Non-pigmented ciliary epithelial cell (primary cell): ENCODE measurements around the gene INSL4.

ENCODE experiments used
- DNase-seq: peaks from one replicate; pipeline ENCODE4 v3.0.0-alpha.2; 2010; ENCODE audit warnings: low read depth

The INSL4 gene

GRCh38 chr9:5231212-5231611 lies at the start of gene INSL4:
INSL4 (plus strand) TSS chr9:5231419; CDS start chr9:5231524, 105 bp downstream.
- peak; percentile 8 for DNase-seq

DNA sequence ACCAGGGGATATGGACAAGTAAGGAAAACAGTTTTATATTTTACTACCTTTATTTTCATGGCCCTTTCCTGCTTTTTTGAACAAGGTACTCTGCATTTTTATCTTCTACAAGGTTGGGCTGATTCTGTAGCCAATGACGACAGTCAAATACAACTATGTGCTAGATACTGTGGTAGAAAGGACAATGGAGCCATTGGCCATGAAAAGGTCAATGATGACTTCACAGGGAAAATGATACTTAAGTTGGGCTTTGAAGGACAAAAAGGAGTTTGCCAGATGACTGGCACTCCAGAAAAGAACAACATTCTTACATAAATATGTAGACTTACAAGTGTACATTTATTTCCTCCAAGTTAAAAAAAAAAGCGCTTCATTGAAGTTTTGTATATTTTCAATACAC lies 46.4 kb upstream of the INSL4 start:
- DNase-seq: no peak

- DNase-seq: no peak
Observed at GRCh38 chr9:5185220-5185840, 45.9 kb upstream of the INSL4 start, which contains the start of gene INSL6. INSL6 (minus strand) TSS chr9:5185639; CDS start chr9:5185602, 37 bp downstream.

- peak; percentile 35 for DNase-seq
Observed at GRCh38 chr9:5186416-5187169, 44.6 kb upstream of the INSL4 start.

- DNase-seq: no peak
Observed at GRCh38 chr9:5188060-5188984, 42.9 kb upstream of the INSL4 start.

- DNase-seq: no peak
Observed at GRCh38 chr9:5191985-5192384, 39.2 kb upstream of the INSL4 start.

- no peak for DNase-seq
Observed at GRCh38 chr9:5193345-5193744, 37.9 kb upstream of the INSL4 start.

DNA sequence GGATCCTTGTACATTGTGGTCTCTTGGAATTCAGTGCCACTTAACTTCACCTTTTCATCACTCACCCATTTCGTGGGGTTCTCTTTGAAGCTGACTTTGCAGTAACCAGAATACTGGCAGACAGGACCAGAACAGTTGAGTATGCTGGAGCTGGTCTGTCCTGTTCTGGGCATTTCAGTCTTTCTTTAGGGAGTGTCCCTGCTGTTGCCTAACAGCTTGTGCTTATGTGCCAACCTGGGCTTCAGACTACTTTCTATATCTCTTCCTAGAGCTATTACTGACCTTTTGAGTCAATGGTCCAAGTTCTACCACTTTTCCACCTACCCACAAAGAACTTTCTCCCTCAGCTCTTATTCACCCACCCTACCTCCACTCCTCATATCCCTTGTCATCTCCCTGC lies 35.8 kb upstream of the INSL4 start:
- no peak for DNase-seq

DNA sequence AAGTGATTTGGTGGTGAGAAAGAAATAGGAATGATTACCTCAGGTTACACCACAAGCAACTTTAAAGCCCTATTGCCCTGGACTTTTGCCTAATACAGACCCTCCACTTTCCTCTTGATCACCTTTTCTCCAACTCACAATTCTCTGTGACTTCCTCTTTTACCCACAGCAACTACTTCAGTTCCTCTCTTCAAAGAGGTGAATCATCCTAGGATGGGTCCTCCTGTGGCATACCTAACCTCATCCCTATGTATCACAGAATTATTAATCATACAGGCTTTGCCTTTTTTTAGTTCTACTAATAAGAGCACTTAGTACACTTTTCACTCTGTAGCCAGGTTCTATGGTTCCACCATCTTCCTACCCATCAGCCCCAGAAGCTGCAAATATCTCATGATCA lies 26.1 kb upstream of the INSL4 start:
- DNase-seq: no peak

DNA sequence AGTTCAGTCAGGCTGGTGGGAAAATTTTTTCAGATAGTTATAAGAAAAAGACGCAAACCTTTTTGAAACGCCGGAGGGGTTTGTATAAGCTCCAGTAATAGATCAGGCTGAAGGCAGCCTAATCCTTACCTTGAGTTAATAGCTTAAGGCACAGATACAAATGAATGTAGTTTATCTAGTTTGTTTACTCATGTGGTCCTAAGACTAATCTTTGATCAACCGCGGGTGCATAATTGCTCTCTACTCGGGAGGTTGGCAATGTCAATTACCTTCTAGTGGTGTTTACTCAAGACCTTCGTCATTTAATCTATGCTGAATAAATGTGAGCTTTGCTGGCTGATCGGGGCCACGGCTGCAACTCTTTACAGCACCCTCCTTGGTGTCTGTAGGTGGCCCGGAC lies 665 bp upstream of the INSL4 start:
- no peak for DNase-seq

- DNase-seq: no peak
Observed at GRCh38 chr9:5263351-5264218, 32.4 kb downstream of the INSL4 start.

- no peak for DNase-seq
Observed at GRCh38 chr9:5264219-5264595, 33.0 kb downstream of the INSL4 start.

DNA sequence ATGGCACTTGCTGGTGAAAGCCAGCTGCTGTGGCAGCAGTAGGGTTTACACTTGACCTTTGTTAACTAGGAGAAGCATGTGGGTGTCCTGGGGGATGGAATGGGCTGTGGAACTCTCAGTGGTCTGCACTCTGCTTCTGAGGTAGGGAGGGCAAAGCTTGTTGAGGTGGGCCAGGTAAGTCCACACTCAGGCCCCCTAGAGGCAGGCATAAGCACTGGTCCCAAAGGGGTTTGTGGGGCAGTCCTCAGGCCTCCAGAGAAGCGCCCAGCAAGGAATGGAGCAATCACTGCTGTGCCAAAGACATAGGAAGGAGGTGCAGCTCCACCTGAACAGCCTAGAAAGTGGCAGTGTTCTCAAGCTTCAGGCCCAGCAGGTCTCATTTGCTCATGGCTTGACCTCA lies 34.7 kb downstream of the INSL4 start:
- DNase-seq: no peak

- DNase-seq: peak; percentile 60
Observed at GRCh38 chr9:5269249-5269715, 38.1 kb downstream of the INSL4 start.

DNA sequence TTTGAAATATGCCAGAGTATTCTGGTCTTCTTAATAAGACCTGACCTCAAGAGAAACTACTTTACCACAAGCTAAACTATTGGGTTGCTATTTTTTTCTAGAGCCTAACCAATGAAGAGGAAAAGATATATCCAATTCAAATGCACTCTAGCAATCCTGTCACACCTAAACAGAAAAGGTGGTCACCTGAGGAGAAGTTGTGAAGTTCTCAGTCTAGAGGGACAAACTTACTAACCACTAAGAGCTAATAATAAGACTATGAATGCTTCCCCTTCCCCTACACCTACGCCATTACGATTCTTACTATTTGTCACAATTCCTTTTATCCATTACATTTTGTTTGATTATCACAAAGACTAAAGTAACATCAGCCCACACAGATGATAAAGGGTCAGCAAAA lies 43.6 kb downstream of the INSL4 start:
- no peak for DNase-seq

DNA sequence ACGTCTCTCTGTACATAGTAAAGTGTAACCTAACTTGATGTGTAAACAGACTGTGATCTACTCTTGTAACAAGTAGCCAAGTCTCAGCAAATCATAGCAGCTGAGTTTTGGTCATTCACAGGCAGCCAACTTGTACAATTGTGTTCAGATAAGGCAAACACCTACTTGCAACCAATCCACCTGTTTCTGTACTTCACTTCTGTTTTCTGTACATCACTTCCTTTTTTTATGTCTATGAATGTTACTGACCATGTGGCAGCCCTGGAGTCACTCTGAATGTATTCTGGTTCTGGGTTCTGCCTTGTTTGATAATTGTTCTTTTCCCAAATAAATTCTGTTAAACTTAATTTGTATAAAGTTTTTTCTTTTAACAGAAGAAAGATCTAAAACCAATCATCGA lies 47.3 kb downstream of the INSL4 start:
- DNase-seq: no peak
